ENCODE measurements around the gene NACC2.

DNA sequence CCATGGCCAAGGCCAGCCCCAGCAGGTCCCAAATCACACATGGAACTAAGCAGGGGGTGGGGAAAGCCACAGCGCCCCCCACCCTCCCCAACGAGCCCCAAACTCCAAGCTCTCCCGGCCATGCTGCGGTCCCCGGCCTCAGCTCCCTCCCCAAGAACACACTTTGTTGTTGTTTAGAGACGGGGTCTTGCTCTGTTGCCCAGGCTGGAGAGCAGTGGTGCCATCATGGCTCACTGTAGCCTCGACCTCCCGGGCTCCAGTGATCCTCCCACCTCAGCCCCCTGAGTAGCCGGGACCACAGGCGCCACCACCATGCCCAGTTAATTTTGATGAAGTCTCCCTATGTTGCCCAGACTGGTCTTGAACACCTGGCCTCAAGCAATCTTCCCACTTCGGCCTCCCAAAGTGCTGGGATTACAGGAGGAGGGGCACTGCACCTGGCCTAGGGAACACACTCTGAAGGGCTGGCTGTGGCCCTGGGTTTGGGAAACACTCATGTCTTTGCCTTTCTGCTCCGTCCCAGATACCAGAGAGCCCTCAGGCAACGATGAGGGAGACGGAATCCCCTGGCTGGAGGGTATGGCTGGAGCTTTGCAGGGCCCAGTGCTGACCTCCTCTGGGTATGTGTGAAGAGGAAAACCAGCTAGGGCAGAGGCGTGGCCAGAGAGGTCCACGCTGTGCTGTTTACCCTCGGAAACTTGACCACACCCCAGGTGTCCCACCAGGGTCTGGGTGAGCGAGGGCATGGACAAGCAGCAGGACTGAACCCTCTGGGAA is 80.8 kb downstream of the NACC2 start:
- TF ChIP-seq, protein P1, sequence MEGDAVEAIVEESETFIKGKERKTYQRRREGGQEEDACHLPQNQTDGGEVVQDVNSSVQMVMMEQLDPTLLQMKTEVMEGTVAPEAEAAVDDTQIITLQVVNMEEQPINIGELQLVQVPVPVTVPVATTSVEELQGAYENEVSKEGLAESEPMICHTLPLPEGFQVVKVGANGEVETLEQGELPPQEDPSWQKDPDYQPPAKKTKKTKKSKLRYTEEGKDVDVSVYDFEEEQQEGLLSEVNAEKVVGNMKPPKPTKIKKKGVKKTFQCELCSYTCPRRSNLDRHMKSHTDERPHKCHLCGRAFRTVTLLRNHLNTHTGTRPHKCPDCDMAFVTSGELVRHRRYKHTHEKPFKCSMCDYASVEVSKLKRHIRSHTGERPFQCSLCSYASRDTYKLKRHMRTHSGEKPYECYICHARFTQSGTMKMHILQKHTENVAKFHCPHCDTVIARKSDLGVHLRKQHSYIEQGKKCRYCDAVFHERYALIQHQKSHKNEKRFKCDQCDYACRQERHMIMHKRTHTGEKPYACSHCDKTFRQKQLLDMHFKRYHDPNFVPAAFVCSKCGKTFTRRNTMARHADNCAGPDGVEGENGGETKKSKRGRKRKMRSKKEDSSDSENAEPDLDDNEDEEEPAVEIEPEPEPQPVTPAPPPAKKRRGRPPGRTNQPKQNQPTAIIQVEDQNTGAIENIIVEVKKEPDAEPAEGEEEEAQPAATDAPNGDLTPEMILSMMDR (IDR thresholded peaks at IDR 0.05), result no peak
- no peak for TF ChIP-seq POLR2A (IDR thresholded peaks at IDR 0.05)

All from right lobe of liver (tissue), 4 donors.